ENCODE data around the gene PLK2.

The PLK2 gene

GRCh38 chr5:58460002-58460731 lies at the start of gene PLK2:
Gene PLK2, minus strand, starts transcription at chr5:58460086. Its CDS starts 127 bp downstream, at chr5:58459959.
- peak; percentile 96 for DNase-seq

- no peak for DNase-seq
Measured at GRCh38 chr5:58507715-58508114, 47.8 kb upstream of the PLK2 start.

- no peak for DNase-seq
Measured at GRCh38 chr5:58505971-58506640, 46.2 kb upstream of the PLK2 start.

GRCh38 chr5:58505502-58505901 lies 45.6 kb upstream of the PLK2 start:
- DNase-seq, result no peak

- DNase-seq, result no peak
Measured at GRCh38 chr5:58504766-58505165, 44.9 kb upstream of the PLK2 start.

GRCh38 chr5:58503390-58504046 lies 43.6 kb upstream of the PLK2 start:
- no peak for DNase-seq

- no peak for DNase-seq
Measured at GRCh38 chr5:58501778-58502417, 42.0 kb upstream of the PLK2 start.

GRCh38 chr5:58499941-58500340 lies 40.1 kb upstream of the PLK2 start:
- no peak for DNase-seq

GRCh38 chr5:58499231-58499630 lies 39.3 kb upstream of the PLK2 start:
- DNase-seq, result no peak

- peak; percentile 41 for DNase-seq
Measured at GRCh38 chr5:58498340-58498942, 38.6 kb upstream of the PLK2 start.

GRCh38 chr5:58497921-58498320 lies 38.0 kb upstream of the PLK2 start:
- no peak for DNase-seq

GRCh38 chr5:58497386-58497785 lies 37.5 kb upstream of the PLK2 start:
- no peak for DNase-seq

GRCh38 chr5:58496488-58496887 lies 36.6 kb upstream of the PLK2 start:
- no peak for DNase-seq

GRCh38 chr5:58493141-58493540 lies 33.3 kb upstream of the PLK2 start:
- no peak for DNase-seq

GRCh38 chr5:58491216-58491892 lies 31.5 kb upstream of the PLK2 start, which contains the start of gene GAPT:
Gene GAPT, plus strand, starts transcription at chr5:58491435. Its CDS starts 3,102 bp downstream, at chr5:58494537.
- DNase-seq, result no peak

GRCh38 chr5:58490402-58491050 lies 30.6 kb upstream of the PLK2 start:
- no peak for DNase-seq

GRCh38 chr5:58486290-58486689 lies 26.4 kb upstream of the PLK2 start:
- DNase-seq, result no peak

- DNase-seq, result no peak
Measured at GRCh38 chr5:58484505-58484904, 24.6 kb upstream of the PLK2 start.

- DNase-seq, result no peak
Measured at GRCh38 chr5:58482536-58482935, 22.6 kb upstream of the PLK2 start.

- DNase-seq, result no peak
Measured at GRCh38 chr5:58481828-58482227, 21.9 kb upstream of the PLK2 start.

GRCh38 chr5:58481066-58481676 lies 21.3 kb upstream of the PLK2 start:
- no peak for DNase-seq
